ENCODE results near the gene IRF7.

The IRF7 gene

GRCh38 chr11:620201-620600 is 4.5 kb upstream of the IRF7 start:
- DNase-seq = no peak

DNA sequence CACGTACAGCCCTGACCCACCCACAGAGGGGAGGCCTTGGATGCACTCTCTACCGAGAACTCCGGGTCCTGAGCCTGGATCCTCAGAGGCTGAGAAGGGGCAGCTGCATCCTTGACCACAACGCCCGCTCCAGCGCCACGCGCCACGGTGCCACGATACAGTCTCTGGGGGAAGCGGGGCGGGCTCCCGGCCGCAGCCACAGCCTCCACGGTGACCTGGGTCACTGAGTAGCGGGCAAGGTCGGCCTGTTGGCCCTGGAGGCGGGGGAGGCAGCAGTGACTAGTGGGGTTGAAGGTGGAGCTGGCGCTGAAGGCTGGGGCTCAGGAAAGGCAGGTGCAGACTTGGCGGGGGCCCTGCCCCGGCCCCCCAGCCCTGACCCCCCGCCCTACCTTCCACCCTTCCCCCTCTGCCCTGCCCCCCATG is 3.9 kb upstream of the IRF7 start:
- DNase-seq = no peak

- no peak for DNase-seq
Observed at GRCh38 chr11:618856-619627, 3.3 kb upstream of the IRF7 start.

DNA sequence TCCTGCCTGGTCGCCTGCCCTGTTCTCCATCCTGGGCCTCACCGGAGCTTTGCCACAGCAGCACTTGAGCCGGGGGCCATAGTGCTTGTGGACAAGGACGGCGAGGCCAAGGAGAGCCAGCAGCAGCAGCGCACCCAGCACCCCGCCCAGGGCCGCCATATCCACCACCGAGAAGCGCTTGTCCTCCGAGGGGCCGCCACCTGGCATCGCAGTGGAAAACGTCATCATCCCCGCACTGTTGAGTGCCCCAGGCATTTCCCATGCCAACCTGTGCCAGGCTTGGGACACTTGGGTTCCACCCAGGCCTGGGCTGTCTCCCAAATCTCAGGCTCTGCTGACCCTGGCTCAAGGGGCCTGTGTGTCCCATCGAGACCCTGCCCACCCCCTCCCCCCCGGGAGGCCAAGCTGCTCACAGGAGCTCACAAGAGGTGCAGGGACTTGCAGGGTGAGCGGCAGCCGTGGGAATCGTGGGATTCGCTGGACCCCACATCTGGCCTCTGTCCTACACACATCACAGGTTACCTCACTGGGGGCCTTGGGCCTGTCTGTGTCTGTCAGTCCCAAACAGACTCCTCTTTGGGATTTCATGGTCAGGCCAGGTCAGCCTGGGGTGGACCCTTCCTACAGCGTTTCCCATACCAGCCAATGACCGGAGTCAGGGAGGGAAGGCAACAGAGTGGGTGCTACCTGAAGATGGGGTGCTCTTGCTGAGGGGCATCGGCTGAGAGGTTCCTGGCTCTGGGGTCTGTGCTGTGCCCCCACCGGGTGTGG is 2.3 kb upstream of the IRF7 start:
- no peak for DNase-seq

- DNase-seq = no peak
Observed at GRCh38 chr11:617199-617911, 1.6 kb upstream of the IRF7 start.

DNA sequence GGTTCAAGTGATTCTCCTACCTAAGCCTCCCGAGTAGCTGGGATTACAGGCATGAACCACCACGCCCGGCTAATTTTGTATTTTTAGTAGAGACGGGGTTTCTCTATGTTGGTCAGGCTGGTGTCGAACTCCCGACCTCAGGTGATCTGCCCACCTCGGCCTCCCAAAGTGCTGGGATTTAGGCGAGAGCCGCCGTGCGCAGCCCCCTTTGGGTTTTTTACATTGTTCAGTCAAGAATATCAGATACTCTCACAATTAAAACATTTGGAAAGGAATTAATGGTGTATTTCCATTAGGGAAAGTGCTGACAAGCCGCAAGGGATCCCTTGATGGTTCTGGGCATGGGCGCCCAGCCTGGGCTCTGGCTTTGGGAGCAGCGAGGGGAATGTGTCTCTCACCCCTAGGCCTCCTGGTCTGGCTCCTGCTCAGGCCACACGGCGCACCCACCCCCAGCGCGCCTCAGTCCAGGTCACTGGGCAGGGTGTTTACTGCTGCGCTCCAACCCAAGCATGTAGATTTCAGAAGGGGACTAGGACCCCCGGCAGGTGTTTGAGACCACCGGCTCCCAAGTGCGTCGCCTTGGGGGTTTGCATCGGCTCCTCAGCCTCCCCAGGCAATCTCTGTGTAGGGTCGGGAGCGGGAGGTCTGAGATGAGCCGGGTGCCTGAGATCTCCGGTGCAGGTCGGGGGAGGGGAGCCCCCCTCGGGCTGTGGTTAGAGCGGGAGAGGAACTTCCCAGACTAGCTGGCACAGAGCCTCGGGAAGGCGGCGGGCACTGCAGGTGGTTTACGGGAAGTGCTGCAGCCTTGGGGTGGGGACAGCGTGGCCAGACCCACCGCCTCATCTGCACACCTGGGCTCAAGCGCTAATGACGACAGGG is 809 bp upstream of the IRF7 start:
- DNase-seq = no peak

DNA sequence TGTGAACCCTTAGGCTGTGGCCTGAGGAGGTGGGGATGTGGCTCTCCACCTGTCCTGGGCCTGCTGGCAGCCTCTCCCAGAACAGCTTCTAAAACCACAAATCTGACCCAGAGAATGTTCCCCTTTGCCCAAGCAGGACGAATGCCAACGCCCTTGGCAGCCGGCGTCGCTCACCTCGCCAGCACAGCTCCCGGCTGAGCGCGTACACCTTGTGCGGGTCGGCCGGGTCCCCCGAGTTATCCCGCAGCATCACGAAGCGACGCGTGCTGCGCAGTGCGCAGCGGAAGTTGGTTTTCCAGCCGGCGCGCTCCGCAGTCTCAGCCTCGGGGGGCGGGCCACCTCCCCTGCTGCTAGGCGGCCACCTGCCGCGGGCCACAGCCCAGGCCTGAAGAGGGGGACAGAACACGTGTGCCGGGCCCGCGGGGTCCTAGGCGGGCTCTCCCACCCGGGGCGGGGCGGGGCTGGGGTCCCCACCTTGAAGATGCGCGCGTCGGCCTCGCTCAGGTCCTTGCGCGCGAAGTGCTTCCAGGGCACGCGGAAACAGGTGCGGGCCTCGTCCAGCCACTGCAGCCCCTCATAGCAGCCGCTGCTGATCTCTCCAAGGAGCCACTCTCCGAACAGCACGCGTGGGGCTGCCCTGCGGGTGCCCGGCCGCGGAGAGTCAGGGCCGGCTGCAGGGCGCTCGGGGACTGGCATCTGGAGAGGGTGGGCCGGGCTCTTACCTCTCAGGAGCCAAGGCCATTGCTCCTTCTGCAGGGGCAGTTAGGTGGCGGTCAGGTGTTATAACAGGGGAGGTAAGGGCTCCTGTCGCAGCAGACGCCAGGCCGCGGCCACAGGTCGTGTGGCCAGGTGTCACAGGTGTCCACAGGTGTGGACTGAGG is 887 bp downstream of the IRF7 start:
- DNase-seq = peak; percentile 14

DNA sequence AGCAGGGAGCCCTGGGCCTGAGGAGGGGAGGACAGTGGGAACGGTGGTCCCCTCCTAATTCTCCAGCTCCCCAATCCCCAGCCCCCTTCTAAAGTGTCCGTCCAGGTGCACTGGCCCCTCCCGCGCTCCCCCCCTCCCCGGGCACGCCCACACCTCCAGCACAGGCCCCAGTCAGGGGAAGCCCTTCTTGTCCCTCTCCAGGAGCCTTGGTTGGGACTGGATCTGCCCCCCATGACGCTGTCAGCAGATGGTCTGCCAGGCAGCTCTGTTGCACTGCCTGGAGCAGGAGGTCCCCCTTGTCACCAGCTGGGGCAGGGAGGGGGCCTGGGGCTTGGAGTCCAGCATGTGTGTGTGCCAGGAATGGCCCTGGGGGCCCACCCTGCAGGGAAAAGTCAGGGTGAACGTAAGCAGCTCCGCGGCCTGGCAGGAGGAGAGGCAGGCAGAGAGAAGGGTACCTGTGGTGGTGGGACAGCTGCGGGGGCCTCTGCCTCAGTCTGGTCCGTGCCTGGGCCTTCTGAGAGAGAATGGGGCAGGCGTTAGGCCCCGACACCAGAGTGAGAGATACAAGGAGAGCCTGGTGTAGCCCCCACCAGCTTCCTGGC is 1.6 kb downstream of the IRF7 start:
- DNase-seq = no peak

GRCh38 chr11:613369-613968 is 2.3 kb downstream of the IRF7 start:
- peak; percentile 44 for DNase-seq

DNA sequence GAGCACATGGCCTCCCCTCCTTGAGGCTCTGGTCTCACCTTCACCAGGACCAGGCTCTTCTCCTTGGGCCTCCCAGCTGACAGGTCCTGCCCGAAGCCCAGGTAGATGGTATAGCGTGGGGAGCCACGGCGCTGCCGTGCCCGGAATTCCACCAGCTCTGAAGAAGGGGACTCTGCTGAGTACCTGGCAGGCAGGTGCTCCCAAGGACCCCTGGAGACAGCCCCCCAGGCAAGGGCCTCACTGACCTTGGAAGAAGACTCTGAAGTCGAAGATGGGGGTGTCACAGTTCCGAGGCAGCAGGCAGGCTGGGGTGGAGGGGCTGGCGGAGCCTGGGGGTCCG is 2.8 kb downstream of the IRF7 start:
- DNase-seq = no peak

DNA sequence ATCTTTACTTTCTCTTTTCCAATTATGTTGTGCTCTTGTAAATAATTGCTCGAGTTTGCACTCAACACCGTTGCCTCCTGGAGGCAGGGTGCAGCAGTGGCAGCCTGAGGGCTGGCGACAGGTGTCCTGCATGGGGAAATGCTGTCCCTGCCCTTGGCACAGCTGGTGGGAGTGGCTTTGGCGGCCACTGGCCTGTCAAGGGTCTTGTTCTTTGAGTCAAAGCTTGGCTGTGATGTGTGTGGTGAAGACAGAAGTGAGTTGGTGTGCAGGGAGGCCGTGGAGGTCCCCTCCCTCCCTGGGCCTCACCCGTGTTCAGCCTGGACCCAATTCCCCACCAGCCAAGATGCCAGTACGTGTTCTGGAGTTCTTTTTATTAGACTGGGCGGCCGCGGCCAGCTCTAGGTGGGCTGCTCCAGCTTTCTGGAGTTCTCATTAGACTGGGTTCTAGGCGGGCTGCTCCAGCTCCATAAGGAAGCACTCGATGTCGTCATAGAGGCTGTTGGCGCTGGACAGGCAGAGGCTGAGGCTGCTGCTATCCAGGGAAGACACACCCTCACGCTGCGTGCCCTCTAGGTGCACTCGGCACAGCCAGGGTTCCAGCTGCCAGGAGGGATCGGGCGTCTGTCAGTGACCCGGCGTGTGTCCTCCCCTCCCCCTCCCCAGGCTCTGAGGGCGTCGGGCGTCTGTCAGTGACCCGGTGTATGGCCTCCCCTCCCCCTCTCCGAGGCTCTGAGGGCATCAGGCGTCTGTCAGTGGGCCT is 3.4 kb downstream of the IRF7 start:
- DNase-seq = peak; percentile 29

- DNase-seq = no peak
Observed at GRCh38 chr11:611001-611996, 4.5 kb downstream of the IRF7 start.

GRCh38 chr11:610146-610801 is 5.5 kb downstream of the IRF7 start:
- DNase-seq = no peak

DNA sequence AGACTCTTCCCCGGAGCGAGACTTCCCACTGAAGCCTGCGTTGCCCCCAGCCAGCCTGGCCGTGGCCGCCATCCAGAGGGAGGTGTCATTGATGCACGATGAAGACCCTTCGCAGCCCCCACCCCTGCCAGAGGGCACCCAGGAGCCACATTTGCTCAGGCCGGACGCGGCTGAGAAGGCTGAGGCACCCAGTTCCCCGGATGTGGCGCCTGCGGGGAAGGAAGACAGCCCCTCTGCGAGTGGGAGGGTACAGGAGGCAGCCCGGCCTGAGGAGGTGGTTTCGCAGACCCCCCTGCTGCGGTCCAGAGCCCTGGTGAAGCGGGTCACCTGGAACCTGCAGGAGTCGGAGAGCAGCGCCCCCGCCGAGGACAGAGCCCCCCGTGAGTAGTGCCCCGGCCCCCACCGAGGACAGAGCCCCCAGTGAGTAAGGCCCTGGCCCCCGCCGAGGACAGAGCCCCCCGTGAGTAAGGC is 6.4 kb downstream of the IRF7 start:
- no peak for DNase-seq

GRCh38 chr11:608791-609251 is 6.9 kb downstream of the IRF7 start:
- no peak for DNase-seq

DNA sequence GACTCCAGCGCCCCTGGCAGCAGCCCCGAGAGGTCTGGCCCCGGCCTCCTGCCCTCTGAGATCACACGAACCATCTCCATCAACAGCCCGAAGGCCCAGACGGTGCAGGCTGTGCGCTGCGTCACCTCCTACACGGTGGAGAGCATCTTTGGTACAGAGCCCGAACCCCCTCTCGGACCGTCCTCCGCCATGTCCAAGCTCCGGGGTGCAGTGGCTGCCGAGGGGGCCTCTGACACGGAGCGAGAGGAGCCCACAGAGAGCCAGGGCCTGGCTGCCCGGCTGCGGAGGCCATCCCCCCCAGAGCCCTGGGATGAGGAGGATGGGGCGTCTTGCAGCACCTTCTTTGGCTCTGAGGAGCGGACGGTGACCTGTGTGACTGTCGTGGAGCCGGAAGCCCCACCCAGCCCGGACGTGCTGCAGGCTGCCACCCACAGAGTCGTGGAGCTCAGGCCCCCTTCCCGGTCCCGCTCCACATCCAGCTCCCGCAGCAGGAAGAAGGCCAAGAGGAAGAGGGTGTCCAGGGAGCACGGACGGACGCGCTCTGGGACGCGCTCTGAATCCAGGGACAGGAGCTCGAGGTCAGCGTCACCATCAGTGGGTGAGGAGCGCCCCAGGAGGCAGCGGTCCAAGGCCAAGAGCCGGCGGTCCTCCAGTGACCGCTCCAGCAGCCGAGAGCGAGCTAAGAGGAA is 7.6 kb downstream of the IRF7 start:
- DNase-seq = no peak

GRCh38 chr11:607020-607780 is 8.6 kb downstream of the IRF7 start:
- no peak for DNase-seq

Data from NCI-H1105 (cell line).